ENCODE results near the gene DPCD.

- TF ChIP-seq TAF1 (IDR thresholded peaks at IDR 0.05; ENCODE audit: low read depth) (no peak), CEBPB (IDR thresholded peaks at IDR 0.05) (no peak)
These were observed 63.2 kb downstream of the DPCD start for GRCh38 chr10:101651336-101651735.

Data from Ishikawa (cell line).